ENCODE results near the gene DGLUCY.
"Not testable (repeated sequence)": the region's sequence is repeated elsewhere in the genome, so short reads cannot be mapped to it uniquely, and the experiment has no call there.

The DGLUCY gene

GRCh38 chr14:91111443-91111842 lies 2.4 kb upstream of the DGLUCY start:
- DNase-seq: no peak

- no peak for DNase-seq
Measured at GRCh38 chr14:91112194-91112593, 1.7 kb upstream of the DGLUCY start.

- DNase-seq: peak; percentile 31 to 86
Measured at GRCh38 chr14:91114079-91115065, 499 bp downstream of the DGLUCY start.

- DNase-seq: no peak
Measured at GRCh38 chr14:91115986-91116770, 2.3 kb downstream of the DGLUCY start.

GRCh38 chr14:91116913-91117588 lies 3.2 kb downstream of the DGLUCY start:
- no peak for DNase-seq

- DNase-seq: no peak
Measured at GRCh38 chr14:91117960-91118359, 4.1 kb downstream of the DGLUCY start.

- no peak for DNase-seq
Measured at GRCh38 chr14:91118511-91119068, 4.7 kb downstream of the DGLUCY start.

- no peak for DNase-seq
Measured at GRCh38 chr14:91119556-91120311, 5.9 kb downstream of the DGLUCY start.

- DNase-seq: no peak
Measured at GRCh38 chr14:91123201-91123600, 9.3 kb downstream of the DGLUCY start.

- DNase-seq: not testable (repeated sequence)
Measured at GRCh38 chr14:91124406-91125270, 10.8 kb downstream of the DGLUCY start.

GRCh38 chr14:91125271-91125660 lies 11.4 kb downstream of the DGLUCY start:
- DNase-seq: peak in 1 of 2 donors; percentile 19

- no peak for DNase-seq
Measured at GRCh38 chr14:91125801-91126200, 11.9 kb downstream of the DGLUCY start.

GRCh38 chr14:91126761-91127160 lies 12.9 kb downstream of the DGLUCY start:
- DNase-seq: no peak

- DNase-seq: no peak
Measured at GRCh38 chr14:91127401-91127801, 13.5 kb downstream of the DGLUCY start.

- DNase-seq: no peak
Measured at GRCh38 chr14:91127924-91128323, 14.1 kb downstream of the DGLUCY start.

- DNase-seq: no peak
Measured at GRCh38 chr14:91128699-91129098, 14.8 kb downstream of the DGLUCY start.

- DNase-seq: no peak
Measured at GRCh38 chr14:91129261-91129660, 15.4 kb downstream of the DGLUCY start.

GRCh38 chr14:91135039-91135438 lies 21.2 kb downstream of the DGLUCY start:
- no peak for DNase-seq

GRCh38 chr14:91138511-91139359 lies 24.9 kb downstream of the DGLUCY start:
- peak in 1 of 2 donors; percentile 46 for DNase-seq

- DNase-seq: no peak
Measured at GRCh38 chr14:91139776-91140175, 25.9 kb downstream of the DGLUCY start.
